Measurements from ENCODE around the gene REM2. TPM values are rescaled to one million over a fixed set of nuclear protein-coding genes. Genes with fewer than 3 reads are reported as not detected.

REM2 gene
- total RNA-seq, 2 experiments from 2014 or later = 1.5 to 5.7 TPM

GRCh38 chr14:22929104-22929960 is 46.3 kb downstream of the REM2 start, which contains the start of gene PRMT5:
Gene PRMT5, minus strand, starts transcription at chr14:22929376. Its CDS starts 15 bp downstream, at chr14:22929361.
- no peaks in the 10 kb centered on the region for H4K20me1 ChIP-seq (ENCODE audit: insufficient read depth, low read length)
- peak within 1 kb of the TSS; percentile 97 for H3K4me2 ChIP-seq (ENCODE audit: low read length)
- DNase-seq (ENCODE audit: low spot score) = peak; percentile 99
- POLR2A ChIA-PET = interaction anchor here (0.6 to 5.5 kb wide), 7 partner anchors 12 to 1238 kb away, joined by 3 to 61 read pairs (median 7); partner anchors contain the start of genes HAUS4 and RBM23
- CTCF ChIA-PET (ENCODE audit: unreplicated experiment) = interaction anchor here (0.6 to 1.8 kb wide), 6 partner anchors 16 to 152 kb away, joined by 3 to 8 read pairs (median 4); partner anchors contain the start of genes AJUBA and HAUS4
- H3K9me3 ChIP-seq (ENCODE audit: low read length) = no peaks in the 10 kb centered on the region
- intact Hi-C loops (cut with micrococcal nuclease; ENCODE audit: unreplicated experiment) = loop anchor here (1.0 to 2.0 kb wide), 3 partner anchors 27 to 77 kb away; no protein-coding TSS in a partner anchor
- H3K4me1 ChIP-seq (ENCODE audit: insufficient read depth, low read length, poor library complexity, severe bottlenecking) = peaks cover 32% of the 10 kb centered on the region
- H3K9me2 ChIP-seq (ENCODE audit: insufficient read depth, low read length) = no peaks in the 10 kb centered on the region
- peaks cover 36% of the 10 kb centered on the region for H3K36me3 ChIP-seq (ENCODE audit: insufficient read depth, low read length)
- TF ChIP-seq EZH2phosphoT487 (IDR thresholded peaks at IDR 0.05; ENCODE audit: borderline replicate concordance, low read depth, low read length) = no peak
- H3K27ac ChIP-seq (ENCODE audit: low read depth, low read length, poor library complexity, severe bottlenecking) = peak within 1 kb of the TSS; percentile 70
- H3K79me2 ChIP-seq (ENCODE audit: insufficient read depth, low read depth, low read length) = peaks cover 36% of the 10 kb centered on the region
- peak within 1 kb of the TSS; percentile 72 for H2AFZ ChIP-seq (ENCODE audit: low read length)
- H3K4me3 ChIP-seq (ENCODE audit: low read depth, low read length, poor library complexity, severe bottlenecking) = peak within 1 kb of the TSS; percentile 91
- no TSS peak for BruUV-seq (replicated peaks)

- TF ChIP-seq EZH2phosphoT487 (IDR thresholded peaks at IDR 0.05; ENCODE audit: borderline replicate concordance, low read depth, low read length) = no peak
- TF ChIP-seq CTCF (conservative IDR thresholded peaks at IDR 0.05; ENCODE audit: low read length) = no peak
- peak overlapping the region; percentile 72 for H2AFZ ChIP-seq (ENCODE audit: low read length)
- H3K79me2 ChIP-seq (ENCODE audit: insufficient read depth, low read depth, low read length) = peaks cover 36% of the 10 kb centered on the region
- no peaks in the 10 kb centered on the region for H4K20me1 ChIP-seq (ENCODE audit: insufficient read depth, low read length)
- CTCF ChIA-PET (ENCODE audit: unreplicated experiment) = interaction anchor here (0.6 to 1.8 kb wide), 5 partner anchors 15 to 52 kb away, joined by 4 to 8 read pairs (median 5); partner anchors contain the start of genes AJUBA and HAUS4
- no peaks in the 10 kb centered on the region for H3K9me3 ChIP-seq (ENCODE audit: low read length)
- POLR2A ChIA-PET = interaction anchor here (0.6 to 5.5 kb wide), 6 partner anchors 12 to 146 kb away, joined by 3 to 61 read pairs (median 8); partner anchors contain the start of genes HAUS4 and RBM23
- H3K4me3 ChIP-seq (ENCODE audit: low read depth, low read length, poor library complexity, severe bottlenecking) = peak overlapping the region; percentile 91
- H3K4me2 ChIP-seq (ENCODE audit: low read length) = peak overlapping the region; percentile 97
- peak overlapping the region; percentile 63 for H3K27ac ChIP-seq (ENCODE audit: low read depth, low read length, poor library complexity, severe bottlenecking)
- BruUV-seq (replicated peaks) = TSS peak; percentile 88
- intact Hi-C loops (cut with micrococcal nuclease; ENCODE audit: unreplicated experiment) = loop anchor here (1.0 to 2.0 kb wide), 3 partner anchors 26 to 77 kb away; no protein-coding TSS in a partner anchor
- H3K36me3 ChIP-seq (ENCODE audit: insufficient read depth, low read length) = peaks cover 30% of the 10 kb centered on the region
- H3K9me2 ChIP-seq (ENCODE audit: insufficient read depth, low read length) = no peaks in the 10 kb centered on the region
- H3K4me1 ChIP-seq (ENCODE audit: insufficient read depth, low read length, poor library complexity, severe bottlenecking) = peaks cover 32% of the 10 kb centered on the region
- DNase-seq (ENCODE audit: low spot score) = no peak
These were observed 46.9 kb downstream of the REM2 start for GRCh38 chr14:22929961-22930364.

GRCh38 chr14:22932146-22932545 is 49.1 kb downstream of the REM2 start:
- Histone ChIP-seq H3K36me3 (ENCODE audit: insufficient read depth, low read length) (peaks cover 10% of the 10 kb centered on the region; the same call in 1 of the 2 replicates), H4K20me1 (ENCODE audit: insufficient read depth, low read length) (no peaks in the 10 kb centered on the region), H3K79me2 (ENCODE audit: insufficient read depth, low read depth, low read length) (peaks cover 19% of the 10 kb centered on the region), H3K4me2 (ENCODE audit: low read length) (no peak overlapping the region), H2AFZ (ENCODE audit: low read length) (no peak overlapping the region), H3K9me2 (ENCODE audit: insufficient read depth, low read length) (no peaks in the 10 kb centered on the region), H3K27ac (ENCODE audit: low read depth, low read length, poor library complexity, severe bottlenecking) (no peak overlapping the region), H3K4me3 (ENCODE audit: low read depth, low read length, poor library complexity, severe bottlenecking) (no peak overlapping the region), H3K4me1 (ENCODE audit: insufficient read depth, low read length, poor library complexity, severe bottlenecking) (peaks cover 16% of the 10 kb centered on the region), H3K9me3 (ENCODE audit: low read length) (no peaks in the 10 kb centered on the region)
- no TSS peak for BruUV-seq (replicated peaks)
- DNase-seq (ENCODE audit: low spot score) = no peak
- POLR2A ChIA-PET = interaction anchor here (0.8 kb wide), 1 partner anchor 25 kb away, joined by 3 read pairs; the partner anchor contains the start of gene HAUS4
- TF ChIP-seq EZH2phosphoT487 (IDR thresholded peaks at IDR 0.05; ENCODE audit: borderline replicate concordance, low read depth, low read length) (no peak), CTCF (conservative IDR thresholded peaks at IDR 0.05; ENCODE audit: low read length) (no peak)
- CTCF ChIA-PET (ENCODE audit: unreplicated experiment) = no interaction called here
- intact Hi-C loops (cut with micrococcal nuclease; ENCODE audit: unreplicated experiment) = no loop called here

Measured in OCI-LY7 (cell line).